HTERT RPE-1 (cell line): ENCODE results near the gene AKR1D1.
"Not testable (repeated sequence)": the region's sequence is repeated elsewhere in the genome, so short reads cannot be mapped to it uniquely, and the experiment has no call there.

Source experiments
- in situ Hi-C: fragments of 300-500 bp; cut with MboI; formaldehyde crosslinking; loops from 4 replicates; pipeline ENCODE4 v1.14.3; 2020; ENCODE audit warnings: low sequenced_read_pairs

AKR1D1 gene

DNA sequence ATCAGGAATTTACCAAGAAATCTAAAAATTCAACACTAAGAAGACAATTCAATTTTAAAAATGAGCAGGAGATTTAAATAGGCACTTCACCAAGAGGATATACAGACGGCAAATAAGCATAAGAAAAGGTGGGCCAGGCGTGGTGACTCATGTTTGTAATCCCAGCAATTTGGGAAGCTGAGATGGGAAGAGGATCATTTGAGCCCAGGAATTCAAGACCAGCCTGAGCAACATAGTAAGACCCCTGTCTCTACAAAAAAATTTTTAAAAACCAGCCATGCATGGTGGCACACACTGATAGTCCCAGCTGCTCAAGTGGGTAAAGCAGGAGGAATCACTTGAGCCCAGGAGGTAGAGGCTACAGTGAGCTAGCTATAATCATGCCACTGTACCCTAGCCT lies 3.5 kb upstream of the AKR1D1 start:
- in situ Hi-C loops, result no loop called here

DNA sequence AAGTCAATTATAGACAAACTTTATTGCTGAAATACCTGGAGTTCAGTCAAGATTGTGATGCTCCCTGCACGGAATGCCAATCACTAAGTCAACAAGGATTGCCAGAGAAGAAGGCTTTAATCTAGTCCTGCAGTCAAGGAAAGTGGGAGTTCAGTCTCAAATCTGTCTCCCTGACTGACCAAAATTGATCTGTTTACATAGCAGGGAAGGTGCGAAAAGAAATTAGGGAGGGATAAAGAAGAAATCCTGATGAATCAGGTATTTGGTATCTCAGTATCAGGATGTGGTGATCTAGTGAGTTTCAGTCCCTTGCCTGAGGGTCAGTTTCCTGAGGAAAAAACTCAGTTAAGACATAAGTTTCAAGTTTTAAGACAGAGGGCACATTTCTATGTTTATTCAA lies 2.1 kb upstream of the AKR1D1 start:
- in situ Hi-C loops, result no loop called here

DNA sequence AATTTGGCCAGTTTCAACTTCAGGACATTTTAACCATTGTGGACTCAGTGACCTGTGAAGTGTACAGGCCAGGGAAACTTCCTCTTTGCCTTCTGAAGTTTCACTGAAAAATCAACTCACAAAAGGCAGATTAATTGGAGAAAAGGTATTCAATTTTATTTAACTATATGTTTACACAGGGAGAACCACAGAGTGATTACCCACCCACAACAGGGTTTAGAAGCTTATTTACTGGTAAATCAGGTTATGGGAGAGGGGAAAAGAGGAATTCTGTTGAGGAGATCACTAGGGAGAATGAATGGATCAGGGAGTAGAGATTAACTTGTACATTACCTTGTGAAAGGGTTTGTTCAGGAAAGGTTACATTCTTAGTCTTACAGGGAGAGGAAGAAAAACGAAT lies 1.7 kb upstream of the AKR1D1 start:
- in situ Hi-C loops, result no loop called here

GRCh38 chr7:138075350-138075749 lies 909 bp upstream of the AKR1D1 start:
- in situ Hi-C loops, result no loop called here

DNA sequence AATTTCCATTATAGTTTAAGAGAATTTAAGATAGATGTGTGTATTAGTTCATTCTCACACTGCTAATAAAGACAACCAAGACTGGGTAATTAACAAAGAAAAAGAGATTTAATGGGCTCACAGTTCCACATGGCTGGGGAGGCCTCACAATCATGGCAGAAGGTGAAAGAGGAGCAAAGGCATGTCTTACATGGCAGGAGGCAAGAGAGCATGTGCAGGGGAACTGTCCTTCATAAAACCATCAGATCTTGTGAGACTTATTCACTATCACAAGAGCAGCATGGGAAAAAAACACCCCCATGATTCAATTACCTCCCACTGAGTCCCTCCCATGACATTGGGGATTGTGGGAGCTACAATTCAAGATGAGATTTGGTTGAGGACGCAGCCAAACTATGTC lies 473 bp upstream of the AKR1D1 start:
- in situ Hi-C loops, result not testable (repeated sequence)

DNA sequence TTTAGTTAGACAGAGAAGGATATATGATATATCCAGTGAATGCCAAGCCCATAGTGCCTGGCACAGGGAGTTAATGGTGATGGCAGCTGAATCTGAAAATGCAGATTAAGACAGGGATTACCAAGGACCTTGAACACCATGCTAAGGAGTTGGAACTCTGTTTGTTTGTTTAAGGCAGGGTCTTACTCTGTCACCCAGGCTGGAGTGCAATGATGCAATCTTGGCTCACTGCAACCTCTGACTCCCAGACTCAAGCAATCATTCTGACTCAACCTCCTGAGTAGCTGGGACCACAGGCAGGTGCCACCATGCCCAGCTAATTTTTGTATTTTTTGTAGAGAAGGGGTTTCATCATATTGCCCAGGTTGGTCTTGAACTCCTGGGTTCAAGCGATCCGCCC lies 1.6 kb downstream of the AKR1D1 start:
- in situ Hi-C loops, result no loop called here

GRCh38 chr7:138079137-138079536 lies 2.9 kb downstream of the AKR1D1 start:
- in situ Hi-C loops, result no loop called here

DNA sequence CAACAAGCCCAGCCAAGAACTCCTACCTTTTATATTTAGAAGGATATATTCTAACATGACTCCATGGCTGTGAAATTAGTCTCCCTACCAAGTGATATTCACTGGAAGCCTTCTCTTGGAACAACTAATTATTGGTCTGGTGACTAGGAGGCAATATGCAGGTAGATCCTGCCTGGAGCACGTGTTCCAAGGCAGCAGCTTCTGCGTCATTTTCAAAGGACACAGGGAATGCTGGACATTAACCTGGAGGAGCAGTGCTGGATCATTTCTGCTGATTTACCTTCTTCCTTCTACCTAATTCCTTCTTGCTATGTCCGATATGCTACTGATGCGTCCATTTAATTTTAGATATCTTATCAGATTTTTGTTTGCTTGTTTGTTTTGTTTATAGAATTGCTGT lies 5.6 kb downstream of the AKR1D1 start:
- in situ Hi-C loops, result no loop called here

DNA sequence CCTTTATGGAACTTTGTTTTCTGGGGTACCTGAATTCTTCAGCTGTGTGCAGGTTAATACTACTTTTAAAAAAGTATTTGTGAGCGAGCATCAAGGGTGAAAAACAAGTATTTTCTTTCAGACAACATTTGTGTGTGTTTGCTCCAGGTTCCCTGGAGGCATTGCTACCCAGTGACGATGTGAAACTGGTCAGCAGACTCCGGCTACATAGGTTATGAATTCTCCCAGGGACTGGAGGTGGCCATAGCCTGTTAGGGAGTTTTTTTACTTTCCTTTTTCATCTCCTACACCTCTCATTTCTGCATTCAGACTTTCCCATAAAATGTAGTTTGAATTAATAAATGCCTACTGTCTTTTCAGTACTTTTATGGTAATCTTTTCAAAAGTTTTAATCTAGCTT lies 7.6 kb downstream of the AKR1D1 start:
- in situ Hi-C loops, result no loop called here

GRCh38 chr7:138086563-138087270 lies 10.5 kb downstream of the AKR1D1 start:
- in situ Hi-C loops, result no loop called here

- in situ Hi-C loops, result no loop called here
Observed at GRCh38 chr7:138089080-138089901, 13.0 kb downstream of the AKR1D1 start.

DNA sequence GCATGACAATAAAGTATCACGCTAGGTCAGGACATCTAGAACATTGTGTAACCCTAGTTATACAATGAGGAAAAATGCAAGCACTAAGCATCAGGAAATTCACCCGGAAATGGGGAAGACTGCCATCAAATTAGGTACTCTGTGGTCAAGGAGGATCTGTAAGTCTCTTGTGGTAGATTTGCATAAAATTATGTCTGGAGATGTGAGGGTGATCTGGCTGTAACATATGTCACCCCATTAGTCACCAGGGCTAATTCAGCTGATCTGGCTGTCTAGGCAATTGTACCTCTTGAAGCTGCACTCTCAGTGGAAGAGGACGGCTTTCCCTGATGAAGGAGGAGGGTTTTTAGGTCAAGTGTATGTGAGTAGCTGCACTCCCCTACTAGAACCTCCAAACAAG lies 14.8 kb downstream of the AKR1D1 start:
- in situ Hi-C loops, result no loop called here

- in situ Hi-C loops, result not testable (repeated sequence)
Observed at GRCh38 chr7:138091840-138092239, 15.6 kb downstream of the AKR1D1 start.

DNA sequence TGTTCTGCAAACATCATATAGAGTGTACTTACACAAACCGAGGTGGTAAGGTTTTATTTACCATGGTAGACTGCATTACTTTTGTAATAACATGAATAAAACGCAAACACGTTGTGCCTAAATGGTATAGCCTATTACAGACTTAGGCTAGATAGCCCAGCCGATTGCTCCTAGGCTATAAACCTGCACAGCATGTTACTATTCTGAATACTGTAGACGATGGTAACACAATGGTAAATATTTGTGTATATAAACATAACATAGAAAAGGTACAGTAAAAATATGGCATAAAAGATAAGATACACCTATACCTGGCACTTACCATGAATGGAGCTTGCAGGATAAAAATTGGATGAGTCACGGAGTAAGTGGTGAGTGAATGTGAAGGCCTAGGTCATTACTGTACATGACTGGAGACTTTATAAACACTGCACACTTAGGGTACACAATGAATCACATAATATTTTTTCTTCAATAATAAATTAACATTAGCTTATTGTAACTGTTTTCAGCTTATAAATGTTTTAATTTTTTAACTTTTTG lies 16.3 kb downstream of the AKR1D1 start:
- in situ Hi-C loops, result no loop called here

DNA sequence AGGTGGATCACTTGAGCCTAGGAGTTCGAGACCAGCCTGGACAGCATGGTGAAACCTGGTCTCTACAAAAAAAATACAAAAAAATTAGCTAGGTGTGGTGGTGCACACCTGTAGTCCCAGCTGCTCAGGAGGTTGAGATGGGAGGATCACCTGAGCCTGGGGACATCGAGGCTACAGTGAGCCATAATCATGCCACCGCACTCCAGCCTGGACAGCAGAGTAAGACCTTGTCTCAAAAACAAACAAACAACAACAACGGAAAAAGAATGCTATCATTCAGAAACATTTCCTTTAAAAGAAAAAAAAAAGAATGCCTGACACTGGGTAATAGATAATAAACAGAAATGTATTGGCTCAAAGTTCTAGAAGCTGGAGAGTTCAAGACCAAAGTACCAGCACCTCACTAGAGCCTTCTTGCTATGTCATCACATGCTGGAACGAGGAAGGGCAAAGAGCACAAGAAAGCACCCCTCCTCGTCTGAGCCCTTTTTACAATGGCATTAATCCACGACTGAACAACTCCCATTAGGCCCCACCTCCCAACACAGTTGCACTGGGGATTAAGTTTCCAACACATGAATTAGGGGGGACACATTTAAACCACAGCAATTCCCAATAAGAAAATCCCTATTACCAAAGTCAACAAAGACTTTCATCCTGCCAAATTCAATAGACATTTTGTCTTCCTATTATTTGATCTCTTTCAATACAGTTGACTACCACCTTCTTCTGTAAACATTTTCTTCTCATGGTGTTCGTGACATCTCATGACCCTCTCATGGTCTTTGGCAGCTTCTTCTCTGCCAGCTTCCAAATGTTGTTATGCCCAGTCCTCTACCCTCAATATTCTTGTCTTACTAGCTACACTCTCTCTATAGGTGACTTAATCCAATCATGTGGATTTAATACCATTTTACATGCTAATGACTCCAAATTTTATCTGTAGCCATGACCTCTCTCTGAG lies 20.0 kb downstream of the AKR1D1 start:
- in situ Hi-C loops, result no loop called here

GRCh38 chr7:138097064-138097741 lies 20.9 kb downstream of the AKR1D1 start:
- in situ Hi-C loops, result no loop called here

DNA sequence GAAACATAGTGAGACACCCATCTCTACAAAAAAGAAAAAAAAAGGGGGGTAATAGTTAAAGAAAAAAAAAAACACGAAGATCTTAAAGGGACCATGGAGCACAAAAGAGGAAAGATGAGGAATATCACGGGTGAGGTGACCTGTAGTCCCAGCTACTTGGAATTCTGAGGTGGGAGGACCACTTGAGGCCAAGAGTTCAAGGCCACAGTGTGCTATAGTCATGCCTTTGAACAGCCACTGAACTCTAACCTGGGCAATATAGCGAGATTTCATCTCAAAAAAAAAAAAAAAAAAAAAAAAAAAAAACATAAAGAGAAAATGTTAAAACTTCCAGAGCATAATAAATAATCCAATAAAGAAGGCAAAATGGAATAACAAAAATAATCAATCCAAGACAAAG lies 23.6 kb downstream of the AKR1D1 start:
- in situ Hi-C loops, result no loop called here

- in situ Hi-C loops, result no loop called here
Observed at GRCh38 chr7:138105221-138105620, 29.0 kb downstream of the AKR1D1 start.

- in situ Hi-C loops, result no loop called here
Observed at GRCh38 chr7:138115047-138115446, 38.8 kb downstream of the AKR1D1 start.

DNA sequence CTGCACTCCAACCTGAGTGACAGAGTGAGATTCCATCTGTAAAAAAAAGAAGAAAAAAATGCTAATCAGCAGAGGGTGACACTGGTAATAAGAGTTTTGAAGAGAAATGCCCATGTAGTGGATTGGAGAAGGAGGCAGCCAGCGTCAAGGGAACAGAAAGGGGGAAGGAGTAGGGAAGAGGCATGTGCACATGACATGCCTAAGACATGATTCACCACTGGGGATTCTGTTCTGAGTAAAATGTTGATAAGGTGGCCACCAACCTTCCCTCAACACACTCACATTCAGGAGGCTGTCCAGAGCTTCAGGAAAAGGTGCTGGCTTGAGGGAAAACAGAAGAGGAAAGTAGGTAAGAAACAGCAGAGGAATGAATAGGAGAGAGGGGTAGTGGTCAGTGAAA lies 39.9 kb downstream of the AKR1D1 start:
- in situ Hi-C loops, result no loop called here
